HG03175 (cell line): ENCODE results near the gene CDK14.
A peak's percentile ranks its signal among the peaks of the same experiment; 100 is the strongest.
"Not testable (repeated sequence)": the region's sequence is repeated elsewhere in the genome, so short reads cannot be mapped to it uniquely, and the experiment has no call there.

Experiments used
- ATAC-seq: cut with Tn5 transposase; IDR thresholded peaks from one replicate; pipeline ENCODE4 v1.9.1; 2021; ENCODE audit warnings: mild to moderate bottlenecking, moderate library complexity; ENCODE audit not compliant: unreplicated experiment

The CDK14 gene

DNA sequence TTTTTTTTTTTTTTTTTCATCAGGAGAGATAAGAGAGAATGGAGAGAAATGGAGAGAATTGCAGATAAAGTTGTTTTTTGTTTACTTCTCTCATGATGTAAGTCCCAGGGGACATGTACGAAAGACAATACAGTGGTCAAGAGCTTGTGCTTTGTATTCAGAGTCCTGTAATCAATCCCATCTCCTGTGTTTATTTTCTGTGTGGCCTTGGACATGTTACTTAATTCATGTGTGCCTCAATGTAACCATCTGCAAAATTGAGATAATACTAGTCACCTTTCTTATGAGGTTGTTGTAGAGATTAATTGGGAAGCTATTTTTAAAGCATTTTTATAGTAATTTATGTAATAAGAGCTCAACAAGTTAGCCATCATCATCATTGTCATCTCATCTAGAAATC lies 117.5 kb downstream of the CDK14 start:
- ATAC-seq, result no peak

DNA sequence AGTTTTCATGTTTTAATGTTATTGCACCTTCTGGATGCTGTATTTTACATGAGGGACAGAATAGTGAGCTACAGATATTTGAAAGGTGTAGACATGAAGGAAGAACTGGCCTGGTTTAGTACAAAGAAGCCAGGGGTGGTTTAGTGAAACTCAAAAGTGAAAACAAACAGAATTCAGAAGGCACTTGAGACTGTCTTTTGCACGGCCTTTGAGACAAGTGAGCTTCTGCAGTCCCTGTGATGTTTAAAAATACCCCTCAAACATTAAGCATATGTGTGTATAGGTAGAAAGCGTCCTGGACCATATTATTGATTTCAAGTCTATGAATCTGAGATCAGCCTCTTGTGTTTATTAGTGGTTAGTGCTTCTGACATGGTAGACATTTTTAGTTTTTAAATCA lies 118.9 kb downstream of the CDK14 start:
- peak; percentile 49 for ATAC-seq

DNA sequence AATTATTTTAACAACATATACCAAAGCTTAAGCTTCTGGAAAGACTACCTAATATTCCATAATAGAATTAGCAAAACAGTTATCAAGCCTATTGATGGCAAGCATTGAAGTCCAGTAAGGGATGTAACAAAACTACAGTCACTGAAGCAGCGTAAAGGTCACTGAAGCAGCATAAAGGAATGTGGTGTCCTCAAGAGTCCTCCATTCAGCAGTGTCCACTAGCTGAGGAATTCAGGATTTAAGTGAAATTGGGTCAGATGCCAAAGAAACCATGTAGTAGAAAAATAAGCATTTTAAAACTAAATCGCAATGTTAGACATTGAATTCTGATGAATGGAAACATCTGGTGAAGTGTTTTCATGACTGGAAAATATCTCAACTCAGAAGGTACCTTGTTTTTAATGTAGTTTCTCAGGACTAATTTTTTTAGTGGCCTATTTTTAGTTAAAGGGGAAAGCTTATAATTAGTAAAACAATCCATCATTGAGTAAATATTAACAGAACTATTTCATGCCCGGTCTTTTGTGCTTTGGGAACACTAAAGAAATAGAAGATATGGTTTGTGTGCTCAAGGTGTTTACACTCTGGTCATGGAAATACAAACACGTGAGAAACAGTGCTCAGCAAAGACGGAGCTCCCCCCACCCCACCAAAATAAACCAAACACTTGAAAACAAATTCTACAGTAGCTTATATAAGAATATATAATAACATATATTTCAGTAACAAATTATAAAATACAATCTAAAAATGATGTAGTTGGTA lies 121.4 kb downstream of the CDK14 start:
- ATAC-seq, result no peak

DNA sequence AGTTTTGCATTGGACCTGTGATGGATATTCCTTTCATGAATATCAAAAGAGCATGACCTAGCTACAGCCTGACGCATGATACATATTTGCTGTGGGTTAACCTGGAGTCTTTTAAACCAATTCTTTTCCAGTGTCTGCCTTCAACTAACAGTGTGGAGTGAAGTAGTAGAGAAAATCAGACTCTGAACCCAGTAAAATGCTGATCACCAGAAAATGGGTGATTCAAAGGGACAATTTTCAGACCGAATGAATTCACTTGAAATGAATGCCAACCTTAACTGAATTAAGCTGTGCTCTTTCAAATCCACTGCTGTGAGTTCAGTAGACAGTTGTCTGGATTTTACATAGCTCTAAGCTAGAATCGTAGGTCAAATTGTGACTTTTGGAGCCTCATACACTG lies 123.0 kb downstream of the CDK14 start:
- ATAC-seq, result no peak

DNA sequence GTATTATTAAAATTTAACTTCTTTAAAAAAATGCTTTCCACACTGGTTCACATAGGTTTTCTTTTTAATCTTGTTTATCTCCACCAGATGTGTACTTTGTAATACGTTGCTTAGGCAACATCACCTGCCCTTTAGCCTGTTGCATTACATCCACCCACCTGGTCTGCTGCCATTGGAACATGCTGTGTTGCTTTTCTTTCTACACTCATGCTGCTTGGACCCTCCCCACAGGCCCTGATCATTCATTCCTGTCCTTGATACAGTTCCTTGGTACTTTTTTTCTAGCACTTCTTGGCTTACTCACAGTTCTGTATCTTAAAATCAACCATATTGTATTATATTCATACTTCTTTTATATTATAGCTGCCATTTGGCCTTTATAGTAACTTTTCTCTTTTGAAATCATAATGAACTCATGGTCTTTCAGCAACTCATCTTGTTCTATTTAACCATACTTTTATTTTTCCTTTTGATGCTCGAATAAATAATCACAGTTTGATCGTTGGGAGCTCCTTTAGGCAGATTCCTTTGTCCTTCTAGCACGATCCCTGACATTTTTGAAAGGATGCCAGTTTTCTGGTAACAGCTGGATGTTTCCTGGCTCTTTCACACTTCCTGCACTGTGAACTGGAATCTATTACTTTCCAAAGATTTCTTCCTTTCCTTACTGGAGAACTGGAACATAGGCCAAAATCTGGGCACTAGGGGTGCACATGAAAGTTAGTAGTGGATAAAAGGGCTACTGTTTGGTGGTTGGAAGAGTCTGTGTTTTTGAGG lies 125.1 kb downstream of the CDK14 start:
- ATAC-seq, result peak; percentile 76

DNA sequence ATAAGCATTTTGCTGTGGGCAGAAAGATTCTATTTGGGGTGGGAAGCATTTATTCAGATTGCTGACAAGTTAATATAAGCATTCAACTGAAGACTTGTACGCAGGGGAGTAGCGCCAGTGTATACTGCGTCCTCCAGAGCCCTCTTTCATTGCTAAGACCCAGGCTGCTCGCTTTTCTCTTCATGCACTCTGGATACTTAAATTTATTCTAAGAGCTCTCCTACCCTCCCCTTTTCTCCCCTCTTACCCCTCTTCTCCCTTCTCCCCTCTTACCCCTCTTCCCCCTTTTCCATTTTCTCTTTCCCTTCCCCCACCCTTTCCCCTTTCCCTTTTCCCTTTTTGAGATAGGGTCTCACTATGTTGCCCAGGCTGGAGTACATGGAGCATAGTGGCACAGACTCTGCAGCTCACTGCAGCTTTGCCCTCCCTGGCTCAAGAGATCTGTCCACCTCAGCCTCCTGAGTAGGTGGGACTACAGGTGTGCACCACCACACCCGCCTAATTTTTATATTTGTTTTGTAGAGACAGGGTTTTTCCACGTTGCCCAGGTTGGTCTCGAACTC lies 125.8 kb downstream of the CDK14 start:
- no peak for ATAC-seq

DNA sequence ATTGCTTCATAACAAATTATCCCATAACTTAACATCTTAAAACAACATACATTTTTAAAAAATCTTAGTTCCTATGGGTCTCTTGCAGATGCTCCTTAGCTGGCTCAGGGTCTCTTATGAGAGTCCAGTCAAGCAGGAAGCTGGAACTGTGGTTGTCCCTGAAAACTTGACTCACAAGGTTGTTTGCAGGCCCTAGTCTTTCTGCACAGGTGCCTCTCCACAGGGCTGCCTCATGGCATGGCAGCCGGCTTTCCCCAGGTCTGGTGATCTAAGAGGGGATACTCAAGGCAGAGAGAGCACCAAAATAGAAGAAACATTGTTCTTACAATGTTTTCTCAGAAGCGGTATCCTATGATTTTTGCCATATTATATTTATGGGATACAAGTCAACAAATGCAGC lies 127.1 kb downstream of the CDK14 start:
- no peak for ATAC-seq

DNA sequence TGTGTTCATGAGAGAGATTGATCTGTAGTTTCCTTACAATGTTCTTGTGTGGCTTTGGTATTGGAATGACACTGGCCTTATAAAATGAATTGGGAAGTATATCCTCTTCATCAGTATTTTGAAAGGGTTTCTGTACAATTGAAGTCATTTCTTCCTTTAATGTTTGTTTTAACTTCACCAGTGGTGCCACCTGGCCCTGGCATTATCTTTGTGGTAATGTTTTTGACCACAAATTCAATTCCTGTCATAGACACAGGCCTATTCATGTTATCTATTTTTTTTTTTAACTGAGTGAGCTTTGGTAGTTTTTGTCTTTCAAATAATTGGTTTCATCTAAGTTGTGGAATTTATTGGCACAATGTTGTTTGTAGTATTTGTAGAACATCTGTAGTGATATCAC lies 127.7 kb downstream of the CDK14 start:
- no peak for ATAC-seq

DNA sequence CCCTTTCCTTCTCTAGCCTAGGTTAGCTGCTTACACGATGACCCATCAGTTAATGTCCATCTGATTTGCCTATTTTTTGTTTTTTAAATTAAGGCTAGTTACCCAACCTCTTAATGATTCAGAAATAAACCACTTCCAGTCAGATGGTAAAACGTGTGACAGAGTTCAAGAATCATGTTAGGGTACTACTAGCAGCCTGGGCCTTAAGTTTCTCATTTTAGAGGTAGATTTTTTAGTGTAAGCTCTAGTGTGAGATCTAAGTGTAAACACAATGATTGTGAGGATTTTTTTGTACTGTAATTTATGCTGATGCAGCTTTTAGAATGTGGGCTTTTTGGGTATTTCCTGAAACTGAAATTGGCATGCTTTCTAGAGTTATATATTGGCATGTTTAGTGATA lies 130.0 kb downstream of the CDK14 start:
- ATAC-seq, result no peak

DNA sequence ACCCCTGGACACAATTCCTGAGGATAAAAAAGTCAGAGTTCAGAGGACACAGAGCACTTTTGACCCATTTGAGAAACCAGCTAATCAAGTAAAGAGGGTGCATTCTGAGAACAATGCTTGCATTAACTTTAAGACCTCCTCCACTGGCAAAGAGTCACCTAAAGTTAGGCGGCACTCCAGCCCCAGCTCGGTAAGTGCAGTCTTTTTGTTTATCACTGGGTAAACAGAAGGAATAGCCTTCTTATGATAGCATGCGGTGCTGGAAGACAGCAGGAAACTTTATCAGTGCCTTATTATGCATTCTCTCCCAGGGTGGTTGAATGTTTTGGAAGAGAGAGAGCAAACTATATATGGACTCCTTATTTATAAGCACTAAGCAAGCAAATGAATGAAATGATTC lies 130.5 kb downstream of the CDK14 start:
- ATAC-seq, result no peak

DNA sequence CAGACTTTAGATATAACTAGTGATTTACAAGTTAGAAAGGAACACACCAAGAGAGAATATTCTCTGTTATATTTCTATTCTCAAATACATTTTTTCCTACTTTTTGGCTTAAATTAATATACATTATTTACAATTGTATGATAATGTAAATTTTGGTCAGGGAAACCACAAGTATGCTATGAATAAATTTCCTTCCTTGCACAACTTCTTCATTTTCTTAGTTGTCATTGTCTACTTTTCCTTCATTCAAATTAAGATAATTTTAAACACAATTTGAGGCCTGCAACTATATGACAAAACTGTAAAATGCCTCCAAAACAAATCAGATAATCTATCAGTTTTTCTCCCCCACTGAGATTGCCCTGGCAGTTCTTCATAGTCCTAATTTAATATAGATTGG lies 131.3 kb downstream of the CDK14 start:
- no peak for ATAC-seq

DNA sequence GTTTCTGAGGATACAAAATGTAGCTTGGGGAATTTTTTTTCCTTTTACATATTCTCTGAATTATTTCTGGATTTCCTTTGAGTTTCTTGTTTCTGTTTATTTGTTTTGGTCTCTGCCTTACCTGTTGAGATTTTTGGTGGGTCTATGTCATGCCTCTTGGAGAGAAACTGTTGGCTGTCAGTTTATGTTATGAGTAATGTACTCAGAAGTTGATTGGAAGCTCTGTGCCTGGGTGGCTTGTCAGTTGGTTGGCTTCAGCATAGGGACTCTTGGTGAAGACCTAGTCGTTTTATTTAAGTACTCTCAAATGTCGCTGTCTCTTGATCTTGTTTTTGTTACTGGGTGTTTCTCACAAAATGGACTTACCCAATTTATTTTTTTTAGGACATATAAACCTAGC lies 132.4 kb downstream of the CDK14 start:
- ATAC-seq, result peak; percentile 87

DNA sequence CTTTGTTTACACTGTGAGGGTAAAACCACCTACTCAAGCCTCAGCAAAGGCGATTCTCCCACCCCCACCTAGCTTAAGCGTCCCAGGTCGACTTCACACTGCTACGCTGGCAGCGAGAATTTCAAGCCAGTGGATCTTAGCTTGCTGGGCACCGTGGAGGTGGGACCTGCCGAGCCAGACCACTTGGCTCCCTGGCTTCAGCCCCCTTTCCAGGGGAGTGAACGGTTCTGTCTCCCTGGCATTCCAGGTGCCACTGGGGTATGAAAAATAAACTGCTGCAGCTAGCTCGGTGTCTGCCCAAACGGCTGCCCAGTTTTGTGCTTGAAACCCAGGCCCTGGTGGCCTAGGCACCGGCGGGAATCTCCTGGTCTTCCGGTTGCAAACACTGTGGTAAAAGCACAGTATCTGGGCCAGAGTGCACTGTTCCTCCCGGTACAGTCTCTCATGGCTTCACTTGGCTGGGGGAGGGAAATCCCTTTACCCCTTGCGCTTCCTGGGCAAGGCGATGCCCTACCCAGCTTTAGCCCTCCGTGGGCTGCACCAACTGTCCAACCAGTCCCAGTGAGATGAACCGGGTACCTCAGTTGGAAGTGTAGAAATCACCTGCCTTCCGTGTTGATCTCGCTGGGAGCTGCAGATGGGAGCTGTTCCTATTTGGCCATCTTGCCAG lies 139.6 kb downstream of the CDK14 start:
- ATAC-seq, result not testable (repeated sequence)

DNA sequence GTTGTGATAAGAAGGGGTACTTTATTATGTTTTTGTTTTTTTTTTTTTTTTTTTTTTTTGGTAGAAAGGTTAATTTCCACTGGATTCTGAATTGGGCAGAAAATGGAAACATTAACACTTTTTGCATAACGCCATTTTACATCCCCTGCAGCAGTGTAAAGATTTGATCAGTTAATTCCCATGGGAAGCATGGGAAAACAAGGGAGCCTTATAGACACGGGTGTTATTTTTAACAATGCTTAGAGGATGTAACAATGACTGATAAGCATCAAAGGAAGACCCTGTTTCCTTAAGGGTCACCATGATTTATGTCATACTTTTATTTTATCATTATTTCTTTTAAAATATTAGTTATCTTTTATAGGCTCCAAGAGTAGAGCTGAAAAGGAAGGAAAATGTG lies 140.2 kb downstream of the CDK14 start:
- no peak for ATAC-seq

DNA sequence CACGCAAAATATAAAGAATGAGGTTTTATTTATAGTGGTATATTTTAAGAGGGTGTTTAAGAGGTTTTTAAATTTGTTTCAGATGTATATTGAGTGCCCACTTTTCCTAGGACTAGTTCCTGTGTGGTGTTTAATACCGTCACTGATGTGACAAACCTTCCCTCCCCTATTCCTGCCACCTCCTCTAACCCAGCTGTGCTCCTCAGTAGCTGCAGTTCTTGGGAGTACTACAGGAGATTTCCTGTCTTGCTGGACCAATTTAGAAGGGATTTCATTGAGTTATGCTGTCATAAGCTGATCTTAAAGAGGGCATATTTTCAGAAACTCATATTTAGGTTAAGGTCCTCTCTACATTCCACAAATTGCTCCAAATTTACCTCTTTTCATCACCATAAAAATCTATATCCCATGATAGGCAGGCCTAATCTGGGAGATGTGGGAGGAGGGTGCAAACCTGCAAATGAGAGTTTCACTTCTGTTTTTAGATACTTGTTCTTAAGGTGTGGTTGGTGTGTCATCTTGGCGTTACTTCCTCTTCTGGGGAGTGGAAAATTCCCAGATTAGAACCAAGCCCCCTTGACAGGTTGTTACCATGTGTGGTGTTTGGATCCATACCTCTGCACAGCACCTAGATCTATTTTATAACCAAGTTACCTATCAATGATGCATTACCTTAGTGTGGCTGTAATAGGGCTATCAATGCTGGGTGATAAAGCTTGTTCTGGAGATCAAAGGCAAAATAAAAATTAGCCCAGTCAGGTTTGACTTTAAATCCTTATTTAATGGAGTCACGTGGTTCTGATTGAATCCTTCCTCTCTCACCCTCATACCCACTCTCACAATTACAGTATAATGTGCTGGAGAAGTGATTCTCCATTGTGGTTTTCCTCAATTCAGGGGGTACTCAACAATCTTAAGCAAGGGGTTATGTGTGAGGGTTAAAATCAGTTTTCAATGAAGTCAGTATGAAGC lies 141.1 kb downstream of the CDK14 start:
- ATAC-seq, result peak; percentile 90

DNA sequence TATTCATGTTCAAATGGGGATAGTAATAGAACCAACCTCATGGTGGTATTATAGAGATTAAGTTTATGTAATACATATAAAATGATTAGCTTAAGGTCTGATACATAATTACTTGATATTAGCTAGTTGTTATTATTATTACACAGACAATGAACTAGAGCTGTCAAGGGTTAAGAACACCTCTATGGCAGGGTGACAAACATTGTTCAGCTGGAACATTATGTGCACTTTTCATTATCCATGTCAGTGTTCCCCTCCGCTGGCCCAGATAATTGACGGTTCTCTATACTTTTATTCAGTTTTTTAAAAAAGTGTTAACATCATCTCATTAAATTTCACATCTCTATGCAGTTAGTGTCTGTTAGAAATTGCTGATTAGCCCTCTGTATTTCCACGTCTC lies 142.1 kb downstream of the CDK14 start:
- ATAC-seq, result no peak

DNA sequence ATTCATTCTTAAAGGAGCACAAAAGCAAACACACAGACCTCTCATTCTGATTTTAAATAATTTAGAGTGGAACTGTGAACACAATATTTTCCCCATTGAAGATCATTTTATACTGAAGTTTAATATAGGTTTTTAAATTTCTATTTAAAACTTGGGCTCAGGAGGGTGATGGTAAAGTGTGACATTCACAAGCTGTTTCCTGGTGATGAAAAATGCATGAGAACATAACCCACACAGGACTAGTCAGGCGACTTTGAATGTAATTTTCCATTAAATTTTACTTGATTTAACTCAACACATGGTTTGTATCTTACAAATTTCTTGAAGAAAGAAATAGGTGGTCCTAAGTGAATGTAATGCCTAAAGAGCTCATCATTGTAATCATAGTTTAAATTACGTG lies 143.6 kb downstream of the CDK14 start:
- ATAC-seq, result no peak

DNA sequence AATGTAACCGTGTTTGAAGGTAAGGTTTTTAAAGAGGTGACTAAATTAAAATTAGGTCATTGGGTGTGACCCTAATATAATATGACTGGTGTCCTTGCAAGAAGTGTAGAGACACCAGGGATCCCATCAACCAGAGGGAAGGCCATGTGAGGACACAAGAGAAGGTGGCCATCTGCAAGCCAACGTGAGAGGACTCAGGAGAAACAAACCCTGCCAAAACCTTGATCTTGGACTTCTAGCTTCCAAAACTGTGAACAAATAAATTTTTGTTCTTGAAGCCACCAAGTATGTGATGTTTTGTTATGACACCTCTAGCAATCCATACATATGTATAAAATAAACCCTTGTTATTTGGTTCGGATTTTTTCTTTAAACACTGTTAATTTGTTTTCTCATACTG lies 144.3 kb downstream of the CDK14 start:
- no peak for ATAC-seq

DNA sequence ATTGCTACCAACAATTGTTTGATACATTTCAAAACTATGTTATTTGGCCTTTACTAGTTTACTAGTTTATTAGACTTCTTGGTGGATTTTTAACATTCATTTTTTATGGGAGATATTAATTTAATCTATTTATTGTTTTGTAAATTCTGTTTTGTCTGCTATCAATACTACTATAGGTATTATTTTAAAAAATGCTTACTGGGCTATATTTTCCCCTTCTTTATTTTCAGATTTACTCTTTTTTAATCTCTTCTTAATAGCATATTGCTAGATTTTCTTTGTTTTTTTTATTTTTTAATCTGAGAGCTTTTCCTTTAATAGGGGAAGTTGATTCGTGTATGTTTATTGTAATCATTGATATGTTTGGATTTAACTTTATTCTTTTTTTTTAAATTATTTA lies 147.5 kb downstream of the CDK14 start:
- no peak for ATAC-seq

DNA sequence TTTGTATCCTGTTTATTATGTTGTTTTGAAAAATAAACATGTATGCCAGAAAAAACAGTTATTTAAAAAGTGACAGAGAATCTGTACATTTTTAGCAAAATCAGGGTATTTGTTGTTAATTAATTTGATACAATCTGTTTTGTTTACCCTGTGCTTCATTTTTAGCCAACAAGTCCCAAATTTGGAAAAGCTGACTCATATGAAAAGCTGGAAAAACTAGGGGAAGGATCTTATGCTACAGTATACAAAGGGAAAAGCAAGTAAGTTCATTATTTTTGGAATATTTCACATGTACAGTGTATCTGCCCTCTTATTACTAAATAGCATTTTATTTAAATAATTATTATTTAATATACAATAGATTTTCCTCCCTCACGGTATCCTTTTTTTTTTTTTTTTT lies 151.4 kb downstream of the CDK14 start:
- no peak for ATAC-seq
